H1 (cell line): Measurements from ENCODE around the gene MYBPC1. TPM values are rescaled to one million over a fixed set of nuclear protein-coding genes. Genes with fewer than 3 reads are reported as not detected.

Source experiments
- CBX5 ChIP-seq: fragments of 300-800, 300-1000 bp; sonication (generic); IDR thresholded peaks from 2 replicates; pipeline ENCODE4 v1.7.1; 2016; ENCODE audit warnings: antibody characterized with exemption, low read length, low read depth
- polyA plus RNA-seq, 7 experiments: library from polyadenylated mRNA; depleted of rRNA in 3 of 7; stranded (reverse) in 5 of 7; unstranded in 2 of 7; fragments of >200 nt in 5 of 7; fragments of 200-250 nt in 2 of 7; gene quantifications; 1 replicate in 5 of 7; 2 replicates in 1 of 7; 4 replicates in 1 of 7; pipeline versions ENCODE4 v1.2.1 to v1.2.3, GENCODE V29; 2011 to 2013; ENCODE audit warnings: missing spikeins in 2 of 7, mixed read lengths in 2 of 7
- total RNA-seq: library from RNA; stranded (reverse); fragmentation: NEBNext Ultra II Directional; extraction: Animal tissue kit (Norgen Biotek cat#: 25700); gene quantifications from 2 replicates; pipeline ENCODE4 v1.2.1, GENCODE V29; 2021

The MYBPC1 gene
- total and polyA plus RNA-seq, 2 of the 8 experiments (the other 6 are each of a cell fraction or from before 2014, with no cell fraction given): not detected

- TF ChIP-seq CBX5: no peak
Measured at GRCh38 chr12:101609198-101609597, 14.4 kb downstream of the MYBPC1 start (continued).
